ENCODE data around the gene KIN.
"Not testable (repeated sequence)": the region's sequence is repeated elsewhere in the genome, so short reads cannot be mapped to it uniquely, and the experiment has no call there.

KIN gene

GRCh38 chr10:7788639-7789286, 970 bp upstream of the KIN start:
- Histone ChIP-seq H3K27ac (ENCODE audit: low read depth, low read length) (peak overlapping the region; percentile 92), H3K9ac (ENCODE audit: low read length) (peak overlapping the region; percentile 86), H3K27me3 (ENCODE audit: control insufficient read depth, insufficient read depth, low read length) (peaks cover 3% of the 10 kb centered on the region), H3K36me3 (ENCODE audit: control insufficient read depth, insufficient read depth, low read length) (no peaks in the 10 kb centered on the region), H3K4me1 (ENCODE audit: control insufficient read depth, insufficient read depth, low read length) (peaks cover 23% of the 10 kb centered on the region), H3K4me3 (ENCODE audit: low read length) (peak overlapping the region; percentile 89)

- H3K9ac ChIP-seq (ENCODE audit: low read length) = peak overlapping the region; percentile 76
- no peaks in the 10 kb centered on the region for H3K36me3 ChIP-seq (ENCODE audit: control insufficient read depth, insufficient read depth, low read length)
- peak overlapping the region; percentile 31 for H3K27ac ChIP-seq (ENCODE audit: low read depth, low read length)
- H3K4me1 ChIP-seq (ENCODE audit: control insufficient read depth, insufficient read depth, low read length) = peaks cover 23% of the 10 kb centered on the region
- peak overlapping the region; percentile 80 for H3K4me3 ChIP-seq (ENCODE audit: low read length)
- peaks cover 3% of the 10 kb centered on the region for H3K27me3 ChIP-seq (ENCODE audit: control insufficient read depth, insufficient read depth, low read length)
These were observed 490 bp downstream of the KIN start for GRCh38 chr10:7787150-7787856.

GRCh38 chr10:7786430-7786829, 1.4 kb downstream of the KIN start:
- Histone ChIP-seq H3K4me3 (ENCODE audit: low read length) (no peak overlapping the region), H3K4me1 (ENCODE audit: control insufficient read depth, insufficient read depth, low read length) (peaks cover 23% of the 10 kb centered on the region), H3K36me3 (ENCODE audit: control insufficient read depth, insufficient read depth, low read length) (no peaks in the 10 kb centered on the region), H3K9ac (ENCODE audit: low read length) (no peak overlapping the region), H3K27ac (ENCODE audit: low read depth, low read length) (no peak overlapping the region), H3K27me3 (ENCODE audit: control insufficient read depth, insufficient read depth, low read length) (peaks cover 3% of the 10 kb centered on the region)

- H3K27me3 ChIP-seq (ENCODE audit: control insufficient read depth, insufficient read depth, low read length); H3K27ac ChIP-seq (ENCODE audit: low read depth, low read length); H3K36me3 ChIP-seq (ENCODE audit: control insufficient read depth, insufficient read depth, low read length); H3K4me3 ChIP-seq (ENCODE audit: low read length); H3K4me1 ChIP-seq (ENCODE audit: control insufficient read depth, insufficient read depth, low read length); H3K9ac ChIP-seq (ENCODE audit: low read length): not testable (repeated sequence)
These were observed 5.6 kb downstream of the KIN start for GRCh38 chr10:7782194-7782593.

- Histone ChIP-seq H3K4me3 (ENCODE audit: low read length) (no peak overlapping the region), H3K36me3 (ENCODE audit: control insufficient read depth, insufficient read depth, low read length) (peaks cover 7% of the 10 kb centered on the region), H3K9ac (ENCODE audit: low read length) (no peak overlapping the region), H3K27ac (ENCODE audit: low read depth, low read length) (no peak overlapping the region), H3K27me3 (ENCODE audit: control insufficient read depth, insufficient read depth, low read length) (no peaks in the 10 kb centered on the region), H3K4me1 (ENCODE audit: control insufficient read depth, insufficient read depth, low read length) (no peaks in the 10 kb centered on the region)
These were observed 11.0 kb downstream of the KIN start for GRCh38 chr10:7776777-7777176.

- Histone ChIP-seq H3K27me3 (ENCODE audit: control insufficient read depth, insufficient read depth, low read length) (no peaks in the 10 kb centered on the region), H3K4me3 (ENCODE audit: low read length) (no peak overlapping the region), H3K27ac (ENCODE audit: low read depth, low read length) (no peak overlapping the region), H3K9ac (ENCODE audit: low read length) (no peak overlapping the region), H3K36me3 (ENCODE audit: control insufficient read depth, insufficient read depth, low read length) (peaks cover 7% of the 10 kb centered on the region), H3K4me1 (ENCODE audit: control insufficient read depth, insufficient read depth, low read length) (no peaks in the 10 kb centered on the region)
These were observed 13.7 kb downstream of the KIN start for GRCh38 chr10:7773845-7774801.

GRCh38 chr10:7768417-7768816, 19.4 kb downstream of the KIN start:
- Histone ChIP-seq H3K27me3 (ENCODE audit: control insufficient read depth, insufficient read depth, low read length) (no peaks in the 10 kb centered on the region), H3K4me1 (ENCODE audit: control insufficient read depth, insufficient read depth, low read length) (no peaks in the 10 kb centered on the region), H3K4me3 (ENCODE audit: low read length) (no peak overlapping the region), H3K27ac (ENCODE audit: low read depth, low read length) (no peak overlapping the region), H3K9ac (ENCODE audit: low read length) (no peak overlapping the region), H3K36me3 (ENCODE audit: control insufficient read depth, insufficient read depth, low read length) (peaks cover 16% of the 10 kb centered on the region)

- no peak overlapping the region for H3K4me3 ChIP-seq (ENCODE audit: low read length)
- no peaks in the 10 kb centered on the region for H3K4me1 ChIP-seq (ENCODE audit: control insufficient read depth, insufficient read depth, low read length)
- H3K27ac ChIP-seq (ENCODE audit: low read depth, low read length) = no peak overlapping the region
- H3K9ac ChIP-seq (ENCODE audit: low read length) = no peak overlapping the region
- no peaks in the 10 kb centered on the region for H3K27me3 ChIP-seq (ENCODE audit: control insufficient read depth, insufficient read depth, low read length)
- H3K36me3 ChIP-seq (ENCODE audit: control insufficient read depth, insufficient read depth, low read length) = peaks cover 17% of the 10 kb centered on the region
These were observed 20.6 kb downstream of the KIN start for GRCh38 chr10:7767209-7767608.

- no peak overlapping the region for H3K4me3 ChIP-seq (ENCODE audit: low read length)
- no peaks in the 10 kb centered on the region for H3K27me3 ChIP-seq (ENCODE audit: control insufficient read depth, insufficient read depth, low read length)
- H3K4me1 ChIP-seq (ENCODE audit: control insufficient read depth, insufficient read depth, low read length) = no peaks in the 10 kb centered on the region
- no peak overlapping the region for H3K9ac ChIP-seq (ENCODE audit: low read length)
- H3K36me3 ChIP-seq (ENCODE audit: control insufficient read depth, insufficient read depth, low read length) = peaks cover 20% of the 10 kb centered on the region
- no peak overlapping the region for H3K27ac ChIP-seq (ENCODE audit: low read depth, low read length)
These were observed 21.6 kb downstream of the KIN start for GRCh38 chr10:7766241-7766640.

- Histone ChIP-seq H3K9ac (ENCODE audit: low read length) (no peak overlapping the region), H3K36me3 (ENCODE audit: control insufficient read depth, insufficient read depth, low read length) (peaks cover 15% of the 10 kb centered on the region), H3K4me3 (ENCODE audit: low read length) (no peak overlapping the region), H3K27ac (ENCODE audit: low read depth, low read length) (no peak overlapping the region), H3K4me1 (ENCODE audit: control insufficient read depth, insufficient read depth, low read length) (no peaks in the 10 kb centered on the region), H3K27me3 (ENCODE audit: control insufficient read depth, insufficient read depth, low read length) (no peaks in the 10 kb centered on the region)
These were observed 23.9 kb downstream of the KIN start for GRCh38 chr10:7763929-7764328.

- no peak overlapping the region for H3K9ac ChIP-seq (ENCODE audit: low read length)
- H3K4me1 ChIP-seq (ENCODE audit: control insufficient read depth, insufficient read depth, low read length) = no peaks in the 10 kb centered on the region
- peaks cover 9% of the 10 kb centered on the region for H3K36me3 ChIP-seq (ENCODE audit: control insufficient read depth, insufficient read depth, low read length)
- H3K27me3 ChIP-seq (ENCODE audit: control insufficient read depth, insufficient read depth, low read length) = no peaks in the 10 kb centered on the region
- H3K27ac ChIP-seq (ENCODE audit: low read depth, low read length) = no peak overlapping the region
- no peak overlapping the region for H3K4me3 ChIP-seq (ENCODE audit: low read length)
These were observed 31.3 kb downstream of the KIN start for GRCh38 chr10:7756360-7756992.

- H3K4me1 ChIP-seq (ENCODE audit: control insufficient read depth, insufficient read depth, low read length) = no peaks in the 10 kb centered on the region
- no peak overlapping the region for H3K4me3 ChIP-seq (ENCODE audit: low read length)
- H3K36me3 ChIP-seq (ENCODE audit: control insufficient read depth, insufficient read depth, low read length) = peaks cover 9% of the 10 kb centered on the region
- H3K27ac ChIP-seq (ENCODE audit: low read depth, low read length) = no peak overlapping the region
- H3K27me3 ChIP-seq (ENCODE audit: control insufficient read depth, insufficient read depth, low read length) = no peaks in the 10 kb centered on the region
- H3K9ac ChIP-seq (ENCODE audit: low read length) = no peak overlapping the region
These were observed 32.7 kb downstream of the KIN start for GRCh38 chr10:7755103-7755502.

Measured in rectal smooth muscle tissue (tissue), 1 donor.